ENCODE measurements around the gene PIK3C2B.
A peak's percentile ranks its signal among the peaks of the same experiment; 100 is the strongest.

Gene PIK3C2B, protein sequence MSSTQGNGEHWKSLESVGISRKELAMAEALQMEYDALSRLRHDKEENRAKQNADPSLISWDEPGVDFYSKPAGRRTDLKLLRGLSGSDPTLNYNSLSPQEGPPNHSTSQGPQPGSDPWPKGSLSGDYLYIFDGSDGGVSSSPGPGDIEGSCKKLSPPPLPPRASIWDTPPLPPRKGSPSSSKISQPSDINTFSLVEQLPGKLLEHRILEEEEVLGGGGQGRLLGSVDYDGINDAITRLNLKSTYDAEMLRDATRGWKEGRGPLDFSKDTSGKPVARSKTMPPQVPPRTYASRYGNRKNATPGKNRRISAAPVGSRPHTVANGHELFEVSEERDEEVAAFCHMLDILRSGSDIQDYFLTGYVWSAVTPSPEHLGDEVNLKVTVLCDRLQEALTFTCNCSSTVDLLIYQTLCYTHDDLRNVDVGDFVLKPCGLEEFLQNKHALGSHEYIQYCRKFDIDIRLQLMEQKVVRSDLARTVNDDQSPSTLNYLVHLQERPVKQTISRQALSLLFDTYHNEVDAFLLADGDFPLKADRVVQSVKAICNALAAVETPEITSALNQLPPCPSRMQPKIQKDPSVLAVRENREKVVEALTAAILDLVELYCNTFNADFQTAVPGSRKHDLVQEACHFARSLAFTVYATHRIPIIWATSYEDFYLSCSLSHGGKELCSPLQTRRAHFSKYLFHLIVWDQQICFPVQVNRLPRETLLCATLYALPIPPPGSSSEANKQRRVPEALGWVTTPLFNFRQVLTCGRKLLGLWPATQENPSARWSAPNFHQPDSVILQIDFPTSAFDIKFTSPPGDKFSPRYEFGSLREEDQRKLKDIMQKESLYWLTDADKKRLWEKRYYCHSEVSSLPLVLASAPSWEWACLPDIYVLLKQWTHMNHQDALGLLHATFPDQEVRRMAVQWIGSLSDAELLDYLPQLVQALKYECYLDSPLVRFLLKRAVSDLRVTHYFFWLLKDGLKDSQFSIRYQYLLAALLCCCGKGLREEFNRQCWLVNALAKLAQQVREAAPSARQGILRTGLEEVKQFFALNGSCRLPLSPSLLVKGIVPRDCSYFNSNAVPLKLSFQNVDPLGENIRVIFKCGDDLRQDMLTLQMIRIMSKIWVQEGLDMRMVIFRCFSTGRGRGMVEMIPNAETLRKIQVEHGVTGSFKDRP (N-terminal part only)

DNA sequence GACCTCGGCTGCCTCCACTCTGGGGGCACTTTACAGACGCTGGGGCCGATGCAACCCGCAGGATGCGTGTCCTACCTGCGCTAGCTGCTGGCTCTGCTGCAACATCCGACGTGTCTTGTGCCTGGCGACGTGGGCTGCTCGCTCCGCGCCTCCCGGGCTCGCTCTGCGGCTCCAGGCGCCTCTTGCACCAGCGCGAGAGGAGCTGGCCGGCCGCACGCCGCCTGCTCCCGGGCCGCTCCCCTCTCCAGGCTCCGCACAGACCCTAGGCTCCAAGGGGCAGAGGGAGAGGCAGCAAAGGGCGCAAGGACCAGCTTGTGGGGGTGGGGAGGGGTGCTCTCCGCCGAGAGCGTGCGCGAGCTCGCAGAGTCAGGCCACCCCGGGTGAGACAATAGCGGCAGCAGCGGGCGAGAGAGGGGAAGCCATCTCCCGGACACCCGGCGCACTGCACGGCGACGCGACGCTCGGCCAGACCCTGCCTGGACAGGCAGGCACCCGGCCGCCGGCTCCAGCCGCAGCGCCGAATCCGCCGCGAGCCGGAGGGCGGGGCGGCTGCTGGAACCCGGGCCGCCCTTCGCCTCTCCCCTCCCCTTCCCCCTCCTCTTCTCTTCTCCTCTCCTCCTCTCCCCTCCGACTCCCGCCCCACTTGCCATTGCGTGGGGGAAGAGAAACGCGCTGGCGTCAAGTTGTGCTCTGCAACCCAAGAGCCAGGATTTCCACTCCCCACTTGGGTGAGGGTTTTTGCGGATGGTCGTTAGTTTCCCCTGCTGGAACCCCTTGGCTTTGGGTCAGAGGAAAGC is at the start of gene PIK3C2B:
PIK3C2B (minus strand) TSS at position 525 of the 797 bp plus-strand sequence. CDS start 25,003 bp downstream, outside the sequence.
- Histone ChIP-seq H3K9me3 (ENCODE audit: insufficient read depth, low read depth, low read length) (no peaks in the 10 kb centered on the region), H3K27ac (ENCODE audit: low read length) (peak within 1 kb of the TSS; percentile 76), H3K4me1 (ENCODE audit: insufficient read depth, low read length) (peaks cover 18% of the 10 kb centered on the region; the same call in 1 of the 2 replicates), H3K36me3 (ENCODE audit: insufficient read depth, low read depth, low read length) (no peaks in the 10 kb centered on the region), H3K4me3 (ENCODE audit: low read length) (peak within 1 kb of the TSS; percentile 85), H3K9ac (ENCODE audit: low read depth, low read length) (peak within 1 kb of the TSS; percentile 97), H3K27me3 (ENCODE audit: insufficient read depth, low read length) (peaks cover 6% of the 10 kb centered on the region; the same call in 1 of the 2 replicates)

DNA sequence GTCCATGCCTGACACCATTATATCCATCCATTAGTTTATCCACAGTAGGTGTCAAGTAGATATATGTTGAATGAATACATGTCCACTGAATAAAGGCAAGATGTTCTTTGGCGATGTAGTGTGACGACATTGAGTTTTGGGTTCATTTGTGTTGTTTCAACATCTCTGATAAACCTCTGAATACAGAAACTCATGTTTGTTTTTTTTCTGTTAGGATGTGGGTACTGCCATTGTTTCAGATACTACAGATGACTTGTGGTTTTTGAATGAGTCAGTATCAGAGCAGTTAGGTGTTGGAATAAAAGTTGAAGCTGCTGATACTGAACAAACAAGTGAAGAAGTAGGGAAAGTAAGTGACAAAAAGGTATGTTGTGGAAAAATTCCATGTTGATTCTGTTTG is 49.7 kb upstream of the PIK3C2B start:
- Histone ChIP-seq H3K36me3 (ENCODE audit: insufficient read depth, low read depth, low read length) (peaks cover 99% of the 10 kb centered on the region), H3K4me1 (ENCODE audit: insufficient read depth, low read length) (no peaks in the 10 kb centered on the region), H3K9me3 (ENCODE audit: insufficient read depth, low read depth, low read length) (no peaks in the 10 kb centered on the region), H3K9ac (ENCODE audit: low read depth, low read length) (no peak overlapping the region), H3K27me3 (ENCODE audit: insufficient read depth, low read length) (no peaks in the 10 kb centered on the region), H3K4me3 (ENCODE audit: low read length) (no peak overlapping the region), H3K27ac (ENCODE audit: low read length) (no peak overlapping the region)

DNA sequence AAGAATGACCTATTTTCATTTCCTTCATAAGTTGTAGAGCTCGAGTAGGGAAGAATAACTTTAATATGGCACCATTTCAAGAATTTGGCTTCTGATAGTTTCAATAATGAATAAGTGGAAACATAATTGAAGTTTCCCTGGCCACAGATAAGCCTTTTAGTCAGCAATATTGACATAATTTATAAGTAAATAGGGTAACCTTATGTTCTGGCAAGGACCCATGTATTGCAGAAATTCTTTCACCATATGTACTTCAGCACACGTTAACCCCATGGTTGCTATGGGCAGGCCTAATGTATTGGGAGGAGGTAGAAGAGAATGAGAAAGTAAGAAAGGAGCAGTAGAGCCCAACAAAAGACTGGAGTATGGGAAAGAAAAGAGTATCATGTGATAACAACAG is 47.0 kb upstream of the PIK3C2B start:
- no peak overlapping the region for H3K27ac ChIP-seq (ENCODE audit: low read length)
- no peak overlapping the region for H3K4me3 ChIP-seq (ENCODE audit: low read length)
- no peaks in the 10 kb centered on the region for H3K4me1 ChIP-seq (ENCODE audit: insufficient read depth, low read length)
- peaks cover 99% of the 10 kb centered on the region for H3K36me3 ChIP-seq (ENCODE audit: insufficient read depth, low read depth, low read length)
- H3K9me3 ChIP-seq (ENCODE audit: insufficient read depth, low read depth, low read length): no peaks in the 10 kb centered on the region
- no peaks in the 10 kb centered on the region for H3K27me3 ChIP-seq (ENCODE audit: insufficient read depth, low read length)
- H3K9ac ChIP-seq (ENCODE audit: low read depth, low read length): no peak overlapping the region

DNA sequence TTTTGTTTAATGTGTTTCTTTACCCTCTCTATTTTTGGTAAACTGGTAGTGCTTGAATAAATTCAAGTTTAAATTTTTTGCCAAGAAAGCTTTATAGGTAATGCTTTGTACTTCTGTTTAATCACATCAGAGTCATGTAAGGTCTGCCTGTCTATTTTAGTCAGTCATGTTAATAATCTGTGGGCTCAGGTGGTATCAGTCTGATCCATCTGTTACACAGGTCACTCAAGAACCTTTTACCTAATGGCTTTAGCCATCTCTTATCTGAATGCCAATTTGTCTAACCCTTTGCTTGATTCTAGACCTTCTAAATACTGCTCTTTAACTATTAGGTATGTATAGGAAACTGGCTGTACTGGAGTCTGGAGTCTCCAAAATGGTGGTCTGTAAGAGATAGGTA is 38.2 kb upstream of the PIK3C2B start:
- H3K36me3 ChIP-seq (ENCODE audit: insufficient read depth, low read depth, low read length): peaks cover 94% of the 10 kb centered on the region
- no peaks in the 10 kb centered on the region for H3K4me1 ChIP-seq (ENCODE audit: insufficient read depth, low read length)
- H3K27ac ChIP-seq (ENCODE audit: low read length): no peak overlapping the region
- no peaks in the 10 kb centered on the region for H3K27me3 ChIP-seq (ENCODE audit: insufficient read depth, low read length)
- no peak overlapping the region for H3K9ac ChIP-seq (ENCODE audit: low read depth, low read length)
- H3K4me3 ChIP-seq (ENCODE audit: low read length): no peak overlapping the region
- H3K9me3 ChIP-seq (ENCODE audit: insufficient read depth, low read depth, low read length): no peaks in the 10 kb centered on the region

DNA sequence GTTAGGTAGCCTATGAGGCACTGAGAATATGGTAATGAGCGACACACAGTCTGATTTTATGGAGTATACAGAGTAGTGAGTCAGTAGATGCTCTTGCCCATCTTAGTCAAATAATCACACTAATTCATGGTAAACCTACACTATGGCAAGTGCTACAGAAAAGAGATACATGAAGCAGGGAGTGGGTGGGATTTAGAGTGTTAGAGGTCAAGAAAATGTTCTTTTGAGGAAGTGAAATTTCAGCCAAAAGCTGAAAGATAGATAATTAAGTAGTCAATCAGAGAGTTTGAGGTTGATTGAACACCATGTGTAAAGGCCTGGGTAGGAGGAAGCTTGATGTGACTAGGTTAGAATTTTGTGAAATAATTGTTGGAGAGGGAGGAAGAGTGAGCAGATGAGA is 36.3 kb upstream of the PIK3C2B start:
- no peak overlapping the region for H3K9ac ChIP-seq (ENCODE audit: low read depth, low read length)
- no peak overlapping the region for H3K27ac ChIP-seq (ENCODE audit: low read length)
- no peaks in the 10 kb centered on the region for H3K4me1 ChIP-seq (ENCODE audit: insufficient read depth, low read length)
- no peaks in the 10 kb centered on the region for H3K9me3 ChIP-seq (ENCODE audit: insufficient read depth, low read depth, low read length)
- peaks cover 96% of the 10 kb centered on the region for H3K36me3 ChIP-seq (ENCODE audit: insufficient read depth, low read depth, low read length)
- H3K4me3 ChIP-seq (ENCODE audit: low read length): no peak overlapping the region
- no peaks in the 10 kb centered on the region for H3K27me3 ChIP-seq (ENCODE audit: insufficient read depth, low read length)

DNA sequence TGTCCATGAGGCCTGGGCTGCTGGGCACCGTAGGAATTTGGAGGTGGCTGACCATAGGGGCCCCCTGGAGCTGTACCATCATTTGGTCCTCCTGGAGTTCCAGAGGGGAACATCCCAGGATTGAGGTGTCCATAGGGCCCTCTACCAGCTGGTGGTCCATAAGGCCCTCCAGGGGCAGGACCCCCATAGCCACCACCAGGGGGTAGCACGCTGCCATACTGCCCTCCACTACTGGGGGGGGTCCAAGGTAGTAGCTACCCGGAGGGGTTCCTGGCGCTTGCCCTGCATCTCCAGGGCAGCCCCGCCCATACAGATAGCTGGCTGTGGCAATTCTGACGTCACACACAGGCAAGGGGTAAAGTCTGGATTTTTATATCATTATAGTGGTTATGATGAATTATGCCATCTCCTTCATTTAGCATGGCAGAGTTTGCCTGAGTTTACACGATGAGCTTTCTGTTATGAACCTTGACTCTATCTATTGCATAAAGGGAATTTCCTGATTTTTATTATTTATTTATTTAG is 34.8 kb upstream of the PIK3C2B start:
- peaks cover 99% of the 10 kb centered on the region for H3K36me3 ChIP-seq (ENCODE audit: insufficient read depth, low read depth, low read length)
- no peak overlapping the region for H3K27ac ChIP-seq (ENCODE audit: low read length)
- no peaks in the 10 kb centered on the region for H3K27me3 ChIP-seq (ENCODE audit: insufficient read depth, low read length)
- H3K4me1 ChIP-seq (ENCODE audit: insufficient read depth, low read length): no peaks in the 10 kb centered on the region
- H3K4me3 ChIP-seq (ENCODE audit: low read length): no peak overlapping the region
- no peaks in the 10 kb centered on the region for H3K9me3 ChIP-seq (ENCODE audit: insufficient read depth, low read depth, low read length)
- H3K9ac ChIP-seq (ENCODE audit: low read depth, low read length): no peak overlapping the region

DNA sequence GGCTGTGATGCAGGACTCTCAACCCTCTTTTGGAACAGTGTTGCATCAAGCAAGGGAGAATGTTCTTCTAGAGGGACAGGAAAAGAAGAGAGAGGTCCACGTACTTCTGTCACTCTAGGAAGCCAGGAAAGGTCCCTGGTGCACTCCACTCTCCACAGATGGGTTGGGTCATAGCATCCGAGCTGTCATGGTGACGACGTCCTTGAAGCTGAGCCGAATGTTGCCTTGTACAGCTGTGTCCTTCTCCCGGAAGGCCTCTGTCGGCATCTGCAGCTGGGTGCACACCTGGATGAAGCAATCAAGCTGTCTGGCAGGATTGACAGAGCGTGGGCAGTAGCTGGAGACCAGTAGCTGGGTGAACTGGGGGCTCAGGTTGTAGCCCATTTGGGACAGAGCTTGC is 34.1 kb upstream of the PIK3C2B start:
- Histone ChIP-seq H3K9me3 (ENCODE audit: insufficient read depth, low read depth, low read length) (peaks cover 4% of the 10 kb centered on the region), H3K27me3 (ENCODE audit: insufficient read depth, low read length) (no peaks in the 10 kb centered on the region), H3K9ac (ENCODE audit: low read depth, low read length) (no peak overlapping the region), H3K36me3 (ENCODE audit: insufficient read depth, low read depth, low read length) (peaks cover 94% of the 10 kb centered on the region), H3K27ac (ENCODE audit: low read length) (no peak overlapping the region), H3K4me3 (ENCODE audit: low read length) (no peak overlapping the region), H3K4me1 (ENCODE audit: insufficient read depth, low read length) (no peaks in the 10 kb centered on the region)

DNA sequence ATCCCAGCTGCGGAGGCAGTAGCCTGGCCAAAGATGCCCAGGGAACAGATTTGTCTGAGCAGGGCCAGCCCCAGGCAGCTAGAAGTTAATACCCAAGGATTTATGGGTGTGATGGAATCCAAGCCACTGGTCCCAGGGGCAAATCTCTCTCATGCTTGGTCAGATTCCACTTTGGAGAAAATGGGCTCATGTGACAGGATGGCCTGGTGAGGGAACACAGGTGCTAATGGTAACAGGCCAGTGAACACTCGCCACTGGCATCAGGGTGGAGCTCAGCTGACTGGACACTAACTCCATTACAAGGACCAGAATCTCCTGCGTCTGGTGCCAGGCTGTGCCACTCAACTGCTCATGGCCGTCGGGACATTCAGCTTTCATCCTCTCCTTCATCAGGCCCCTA is 33.6 kb upstream of the PIK3C2B start:
- H3K4me1 ChIP-seq (ENCODE audit: insufficient read depth, low read length): no peaks in the 10 kb centered on the region
- no peak overlapping the region for H3K4me3 ChIP-seq (ENCODE audit: low read length)
- peaks cover 92% of the 10 kb centered on the region for H3K36me3 ChIP-seq (ENCODE audit: insufficient read depth, low read depth, low read length)
- no peaks in the 10 kb centered on the region for H3K27me3 ChIP-seq (ENCODE audit: insufficient read depth, low read length)
- no peak overlapping the region for H3K27ac ChIP-seq (ENCODE audit: low read length)
- peaks cover 7% of the 10 kb centered on the region for H3K9me3 ChIP-seq (ENCODE audit: insufficient read depth, low read depth, low read length)
- H3K9ac ChIP-seq (ENCODE audit: low read depth, low read length): no peak overlapping the region

DNA sequence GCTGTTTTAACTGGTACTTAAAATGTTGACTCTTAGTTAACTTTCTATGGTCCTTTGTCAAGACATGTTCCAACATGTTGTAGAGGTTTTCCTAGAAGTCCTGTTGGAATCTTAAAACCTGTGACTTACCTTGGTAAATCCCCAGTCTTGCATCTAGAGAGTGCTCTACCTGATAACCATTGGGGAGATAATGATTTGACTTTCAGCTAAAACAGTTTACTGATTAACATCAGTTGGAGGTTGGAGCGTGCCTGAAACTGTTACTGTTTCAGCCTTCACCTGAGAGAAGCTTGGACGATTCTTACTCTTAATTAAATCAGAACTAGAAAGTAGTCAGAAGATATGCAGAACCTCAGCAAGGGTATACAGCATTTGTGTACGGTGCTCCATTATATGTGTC is 30.4 kb upstream of the PIK3C2B start:
- Histone ChIP-seq H3K27ac (ENCODE audit: low read length) (no peak overlapping the region), H3K36me3 (ENCODE audit: insufficient read depth, low read depth, low read length) (peaks cover 59% of the 10 kb centered on the region), H3K9me3 (ENCODE audit: insufficient read depth, low read depth, low read length) (peaks cover 7% of the 10 kb centered on the region), H3K4me3 (ENCODE audit: low read length) (no peak overlapping the region), H3K9ac (ENCODE audit: low read depth, low read length) (peak overlapping the region; percentile 4; the same call in 1 of the 2 replicates), H3K27me3 (ENCODE audit: insufficient read depth, low read length) (no peaks in the 10 kb centered on the region), H3K4me1 (ENCODE audit: insufficient read depth, low read length) (no peaks in the 10 kb centered on the region)

DNA sequence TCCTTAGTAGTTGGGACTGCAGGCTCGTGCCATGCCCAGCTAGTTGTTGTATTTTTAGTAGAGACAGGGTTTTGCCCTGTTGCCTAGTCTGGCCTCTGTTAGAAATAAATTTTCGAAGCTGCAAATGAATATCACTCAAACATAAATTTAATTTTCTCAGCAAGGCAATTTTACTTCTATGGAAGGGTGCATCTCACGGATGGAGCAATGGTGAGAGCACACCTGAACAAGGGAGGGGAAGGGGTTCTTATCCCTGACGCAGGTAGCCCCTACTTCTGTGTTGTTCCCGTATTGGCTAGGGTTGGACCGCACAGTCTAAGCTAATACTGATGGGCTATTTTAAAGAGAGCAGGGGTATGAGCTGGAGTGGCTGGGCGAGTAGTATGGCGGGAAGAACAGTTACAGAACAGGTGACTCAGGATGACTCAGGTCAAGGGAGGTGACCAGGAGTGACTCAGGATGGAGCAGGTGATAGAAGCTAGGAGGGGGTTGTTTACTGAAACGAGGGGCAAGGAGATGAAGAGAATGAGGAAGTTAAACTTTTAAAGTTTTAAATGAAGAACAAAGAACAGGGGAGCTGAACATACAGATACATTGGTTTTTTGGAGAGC is 29.1 kb upstream of the PIK3C2B start:
- Histone ChIP-seq H3K4me3 (ENCODE audit: low read length) (no peak overlapping the region), H3K36me3 (ENCODE audit: insufficient read depth, low read depth, low read length) (peaks cover 50% of the 10 kb centered on the region), H3K9me3 (ENCODE audit: insufficient read depth, low read depth, low read length) (peaks cover 7% of the 10 kb centered on the region), H3K9ac (ENCODE audit: low read depth, low read length) (no peak overlapping the region), H3K27ac (ENCODE audit: low read length) (no peak overlapping the region), H3K4me1 (ENCODE audit: insufficient read depth, low read length) (no peaks in the 10 kb centered on the region), H3K27me3 (ENCODE audit: insufficient read depth, low read length) (no peaks in the 10 kb centered on the region)

Data from iPS-20b (cell line).